Caki2 (cell line): ENCODE results near the gene HSPB7. TPM values are rescaled to one million over a fixed set of nuclear protein-coding genes. Genes with fewer than 3 reads are reported as not detected.
"Not testable (repeated sequence)": the region's sequence is repeated elsewhere in the genome, so short reads cannot be mapped to it uniquely, and the experiment has no call there.

Source experiments
- DNase-seq: peaks from one replicate; pipeline ENCODE4 v3.0.0-alpha.2; 2015; ENCODE audit warnings: low read depth
- in situ Hi-C: cut with HindIII; loops from 2 replicates; pipeline ENCODE4 v1.10.0; 2016; ENCODE audit warnings: low sequenced_read_pairs, low pct_unique_long_range_greater_than_20kb, mixed read lengths
- total RNA-seq: library from RNA; depleted of rRNA; stranded (reverse); fragments of >200 nt; shearing (Covaris generic); gene quantifications from 2 replicates; pipeline ENCODE4 v1.2.3, GENCODE V29; 2014; ENCODE audit warnings: low replicate concordance

Gene HSPB7
- total RNA-seq, 1 experiment from 2014 or later = not detected

GRCh38 chr1:16029003-16029268 is 11.1 kb upstream of the HSPB7 start:
- DNase-seq, in situ Hi-C loops: not testable (repeated sequence)

- no peak for DNase-seq
- in situ Hi-C loops = no loop called here
Observed at GRCh38 chr1:16028237-16029002, 10.6 kb upstream of the HSPB7 start.

GRCh38 chr1:16026723-16027484 is 9.1 kb upstream of the HSPB7 start:
- in situ Hi-C loops = no loop called here
- no peak for DNase-seq

- DNase-seq, in situ Hi-C loops: not testable (repeated sequence)
Observed at GRCh38 chr1:16026302-16026701, 8.5 kb upstream of the HSPB7 start.

- in situ Hi-C loops = no loop called here
- DNase-seq = no peak
Observed at GRCh38 chr1:16023050-16023653, 5.3 kb upstream of the HSPB7 start.

GRCh38 chr1:16022393-16022792 is 4.5 kb upstream of the HSPB7 start:
- DNase-seq = no peak
- in situ Hi-C loops = no loop called here

- no peak for DNase-seq
- in situ Hi-C loops = no loop called here
Observed at GRCh38 chr1:16021681-16022080, 3.8 kb upstream of the HSPB7 start, which contains the start of gene CLCNKA. Gene CLCNKA (plus strand): TSS chr1:16022036. CDS start chr1:16022620, 584 bp downstream.

- in situ Hi-C loops, DNase-seq: not testable (repeated sequence)
Observed at GRCh38 chr1:16020878-16021277, 3.0 kb upstream of the HSPB7 start.

GRCh38 chr1:16020325-16020724 is 2.5 kb upstream of the HSPB7 start:
- in situ Hi-C loops = no loop called here
- DNase-seq = no peak

GRCh38 chr1:16019644-16020277 is 1.9 kb upstream of the HSPB7 start:
- no peak for DNase-seq
- in situ Hi-C loops = no loop called here

- in situ Hi-C loops = no loop called here
- DNase-seq = no peak
Observed at GRCh38 chr1:16018749-16019643, 1.2 kb upstream of the HSPB7 start.

- in situ Hi-C loops = no loop called here
- DNase-seq = no peak
Observed at GRCh38 chr1:16018308-16018707, 465 bp upstream of the HSPB7 start.

- in situ Hi-C loops = no loop called here
- no peak for DNase-seq
Observed at GRCh38 chr1:16017076-16017460, 775 bp downstream of the HSPB7 start.

GRCh38 chr1:16015960-16016901 is 1.6 kb downstream of the HSPB7 start:
- in situ Hi-C loops = no loop called here

GRCh38 chr1:16015491-16015890 is 2.4 kb downstream of the HSPB7 start:
- no peak for DNase-seq
- in situ Hi-C loops = no loop called here

More at GRCh38 chr1:16015960-16016901, 1.6 kb downstream of the HSPB7 start:
- DNase-seq = no peak

GRCh38 chr1:16014509-16015482 is 3.0 kb downstream of the HSPB7 start:
- no peak for DNase-seq
- in situ Hi-C loops = no loop called here
